Upper lobe of left lung (tissue), 6 donors: ENCODE results near the gene ZNF365. TPM values are rescaled to one million over a fixed set of nuclear protein-coding genes. Genes with fewer than 3 reads are reported as not detected.
A peak's percentile ranks its signal among the peaks of the same experiment; 100 is the strongest.

Experiments
- ATAC-seq, 2 donors: fragments of 200-7000 bp; cut with Tn5 transposase; one replicate each; pipeline ENCODE4 v1.9.1; 2022; ENCODE audit warnings: mild to moderate bottlenecking in 2 of 2, moderate library complexity in 2 of 2; ENCODE audit not compliant: low FRiP score in 2 of 2
- DNase-seq, 2 donors: peaks; one replicate each; pipeline ENCODE4 v3.0.0-alpha.2; 2019 to 2020
- H3K27ac ChIP-seq, 4 donors: fragments of 200-600 bp; sonication (generic); one replicate each; pipeline ENCODE4 v1.5.1; 2016 to 2019
- H3K27me3 ChIP-seq, 4 donors: fragments of 200-600 bp; sonication (generic); one replicate each; pipeline ENCODE4 v1.5.1; 2017 to 2019
- H3K36me3 ChIP-seq, 4 donors: fragments of 200-600 bp; sonication (generic); one replicate each; pipeline ENCODE4 v1.5.1; 2016 to 2019
- H3K4me1 ChIP-seq, 4 donors: fragments of 200-600 bp; sonication (generic); one replicate each; pipeline ENCODE4 v1.5.1; 2018 to 2019
- H3K4me3 ChIP-seq, 4 donors: fragments of 200-600 bp; sonication (generic); one replicate each; pipeline ENCODE4 v1.5.1; 2017 to 2019; ENCODE audit warnings: mild to moderate bottlenecking in 2 of 4, moderate library complexity in 1 of 4
- H3K9me3 ChIP-seq, 4 donors: fragments of 200-600 bp; sonication (generic); one replicate each; pipeline ENCODE4 v1.5.1; 2018 to 2019
- EP300 ChIP-seq, 4 donors: sonication (generic); formaldehyde crosslinking; IDR thresholded peaks; one replicate each; pipeline ENCODE4 v1.5.1; 2017; ENCODE audit warnings: antibody characterized with exemption in 4 of 4, control low read depth in 2 of 4
- POLR2A ChIP-seq, 4 donors: fragments of 450-650 bp; IDR thresholded peaks; one replicate each; pipeline ENCODE4 v1.5.1; 2016 to 2017; ENCODE audit warnings: antibody characterized with exemption in 4 of 4, mild to moderate bottlenecking in 2 of 4
- POLR2AphosphoS5 ChIP-seq, 2 donors: sonication (generic); formaldehyde crosslinking; IDR thresholded peaks; one replicate each; pipeline ENCODE4 v1.5.1; 2017; ENCODE audit warnings: antibody characterized with exemption in 2 of 2
- WGBS, 2 donors: methylation state at CpG; one replicate each; pipeline ENCODE4 v1.1.5; 2017 to 2018; 5-methylcytosine and 5-hydroxymethylcytosine counted together
- total RNA-seq, 6 donors: library from RNA; depleted of rRNA in 4 of 6; stranded (reverse); fragments of >200 nt in 4 of 6; gene quantifications; one replicate each; pipeline versions ENCODE4 v1.1.0 to v1.2.1, GENCODE V29; 2016 to 2021
- TF ChIP-seq, protein P1 (sequence below), 6 experiments: fragments of 450-650 bp in 4 of 6; fragments of 200-600 bp in 2 of 6; sonication (generic) in 2 of 6; IDR thresholded peaks; one replicate each; pipeline ENCODE4 v1.5.1; 2016 to 2019; ENCODE audit warnings: antibody characterized with exemption in 6 of 6
- donor health status: DM: no; HTN: no; CAD: no; lungs with moderate emphysema.
- donor health status: DM: no; HTN: yes; CAD: no; lungs with severe emphysema.

Gene ZNF365
- total RNA-seq, 6 donors from 2014 or later: 1.0 to 6.3 (median 1.7) TPM

DNA sequence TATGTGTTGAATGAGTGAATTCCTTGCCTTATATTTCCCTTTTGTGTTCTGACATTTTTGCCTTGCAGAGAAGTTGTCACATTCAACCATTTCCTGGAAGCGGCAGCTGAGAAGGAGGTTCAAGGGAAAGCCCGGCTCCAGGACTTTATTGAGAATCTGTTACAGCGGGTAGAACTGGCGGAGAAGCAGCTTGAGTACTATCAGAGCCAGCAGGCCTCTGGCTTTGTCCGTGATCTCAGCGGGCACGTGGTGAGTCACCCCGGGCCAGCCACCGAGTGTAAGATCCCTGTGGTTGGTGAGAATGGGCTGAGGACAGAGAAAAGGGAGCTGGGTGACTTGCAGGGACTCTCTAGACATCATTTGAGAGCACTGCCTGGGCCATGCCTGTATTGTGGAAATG is 14.2 kb downstream of the ZNF365 start:
- H3K36me3 ChIP-seq: no peaks in the 10 kb centered on the region
- H3K27me3 ChIP-seq: no peaks in the 10 kb centered on the region
- H3K4me3 ChIP-seq: no peak overlapping the region
- no peaks in the 10 kb centered on the region for H3K9me3 ChIP-seq
- ATAC-seq: no peak
- TF ChIP-seq POLR2AphosphoS5 (IDR thresholded peaks at IDR 0.05) (no peak), EP300 (IDR thresholded peaks at IDR 0.05) (no peak), POLR2A (IDR thresholded peaks at IDR 0.05) (no peak)
- TF ChIP-seq, protein P1, sequence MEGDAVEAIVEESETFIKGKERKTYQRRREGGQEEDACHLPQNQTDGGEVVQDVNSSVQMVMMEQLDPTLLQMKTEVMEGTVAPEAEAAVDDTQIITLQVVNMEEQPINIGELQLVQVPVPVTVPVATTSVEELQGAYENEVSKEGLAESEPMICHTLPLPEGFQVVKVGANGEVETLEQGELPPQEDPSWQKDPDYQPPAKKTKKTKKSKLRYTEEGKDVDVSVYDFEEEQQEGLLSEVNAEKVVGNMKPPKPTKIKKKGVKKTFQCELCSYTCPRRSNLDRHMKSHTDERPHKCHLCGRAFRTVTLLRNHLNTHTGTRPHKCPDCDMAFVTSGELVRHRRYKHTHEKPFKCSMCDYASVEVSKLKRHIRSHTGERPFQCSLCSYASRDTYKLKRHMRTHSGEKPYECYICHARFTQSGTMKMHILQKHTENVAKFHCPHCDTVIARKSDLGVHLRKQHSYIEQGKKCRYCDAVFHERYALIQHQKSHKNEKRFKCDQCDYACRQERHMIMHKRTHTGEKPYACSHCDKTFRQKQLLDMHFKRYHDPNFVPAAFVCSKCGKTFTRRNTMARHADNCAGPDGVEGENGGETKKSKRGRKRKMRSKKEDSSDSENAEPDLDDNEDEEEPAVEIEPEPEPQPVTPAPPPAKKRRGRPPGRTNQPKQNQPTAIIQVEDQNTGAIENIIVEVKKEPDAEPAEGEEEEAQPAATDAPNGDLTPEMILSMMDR (IDR thresholded peaks at IDR 0.05): no peak
- H3K27ac ChIP-seq: no peak overlapping the region
- H3K4me1 ChIP-seq: no peaks in the 10 kb centered on the region
- WGBS, 2 donors: 83 to 89% methylated on average over 9 of the region's 9 CpGs
- peak in 1 of 2 donors; percentile 36 for DNase-seq

DNA sequence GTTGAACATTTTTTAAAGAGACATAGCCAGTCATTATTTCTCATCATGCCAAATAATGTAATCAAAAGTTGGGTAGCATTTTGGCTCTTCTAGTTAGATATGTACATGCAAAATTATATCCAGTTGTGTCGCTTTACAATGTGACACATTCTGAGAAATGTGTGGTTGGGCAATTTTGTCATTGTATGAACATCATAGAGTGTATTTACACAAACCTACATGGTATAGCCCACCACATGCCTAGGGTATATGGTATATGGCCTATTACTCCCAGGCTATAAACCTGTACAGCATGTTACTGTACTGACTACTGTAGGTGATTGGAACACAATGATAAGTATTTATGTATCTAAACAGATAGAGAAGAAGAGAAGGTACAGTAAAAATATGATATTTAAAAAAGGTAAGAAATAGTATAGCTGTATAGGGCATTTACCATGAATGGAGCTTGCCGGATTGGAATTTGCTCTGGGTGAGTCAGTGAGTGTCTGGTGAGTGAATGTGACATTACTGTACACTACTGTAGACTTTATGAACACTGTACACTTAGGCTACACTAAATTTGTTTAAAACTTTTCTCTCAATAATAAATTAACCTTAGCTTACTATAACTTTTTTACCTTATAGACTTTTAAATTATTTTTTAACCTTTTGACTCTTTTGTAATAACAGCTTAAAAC is 16.5 kb downstream of the ZNF365 start:
- WGBS, 2 donors: 90 to 97% methylated on average over 2 of the region's 2 CpGs

DNA sequence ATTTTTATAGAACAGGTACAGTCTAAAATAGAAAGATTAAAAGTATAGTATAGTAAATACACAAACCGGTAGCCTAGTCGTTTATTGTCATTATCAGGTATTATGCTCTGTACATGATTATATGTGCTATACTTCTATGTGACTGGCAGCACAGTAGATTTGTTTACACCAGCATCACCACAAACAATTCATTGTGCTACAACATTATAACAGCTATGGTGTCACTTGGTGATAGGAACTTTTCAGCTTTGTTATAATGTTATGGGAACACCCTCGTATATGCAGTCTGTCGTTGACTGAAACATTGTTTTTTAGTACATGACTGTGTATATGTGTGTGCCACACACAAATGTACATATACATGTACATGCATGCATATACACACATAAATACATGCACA is 19.1 kb downstream of the ZNF365 start:
- Histone ChIP-seq H3K27me3 (no peaks in the 10 kb centered on the region), H3K4me3 (no peak overlapping the region), H3K36me3 (no peaks in the 10 kb centered on the region), H3K27ac (no peak overlapping the region), H3K9me3 (no peaks in the 10 kb centered on the region), H3K4me1 (no peaks in the 10 kb centered on the region)
- TF ChIP-seq POLR2A (IDR thresholded peaks at IDR 0.05): no peak
- no peak for TF ChIP-seq EP300 (IDR thresholded peaks at IDR 0.05)
- no peak for TF ChIP-seq POLR2AphosphoS5 (IDR thresholded peaks at IDR 0.05)
- TF ChIP-seq, protein P1 (IDR thresholded peaks at IDR 0.05): no peak
- no peak for ATAC-seq
- DNase-seq: no peak
- WGBS, 2 donors: 89 to 91% methylated on average over 4 of the region's 4 CpGs

More for the DNA sequence above, 16.5 kb downstream of the ZNF365 start:
- no peak overlapping the region for H3K4me3 ChIP-seq
- H3K27ac ChIP-seq: no peak overlapping the region
- no peaks in the 10 kb centered on the region for H3K27me3 ChIP-seq
- no peaks in the 10 kb centered on the region for H3K4me1 ChIP-seq
- H3K9me3 ChIP-seq: no peaks in the 10 kb centered on the region
- no peaks in the 10 kb centered on the region for H3K36me3 ChIP-seq
- no peak for ATAC-seq
- no peak for TF ChIP-seq POLR2AphosphoS5 (IDR thresholded peaks at IDR 0.05)
- DNase-seq: no peak

DNA sequence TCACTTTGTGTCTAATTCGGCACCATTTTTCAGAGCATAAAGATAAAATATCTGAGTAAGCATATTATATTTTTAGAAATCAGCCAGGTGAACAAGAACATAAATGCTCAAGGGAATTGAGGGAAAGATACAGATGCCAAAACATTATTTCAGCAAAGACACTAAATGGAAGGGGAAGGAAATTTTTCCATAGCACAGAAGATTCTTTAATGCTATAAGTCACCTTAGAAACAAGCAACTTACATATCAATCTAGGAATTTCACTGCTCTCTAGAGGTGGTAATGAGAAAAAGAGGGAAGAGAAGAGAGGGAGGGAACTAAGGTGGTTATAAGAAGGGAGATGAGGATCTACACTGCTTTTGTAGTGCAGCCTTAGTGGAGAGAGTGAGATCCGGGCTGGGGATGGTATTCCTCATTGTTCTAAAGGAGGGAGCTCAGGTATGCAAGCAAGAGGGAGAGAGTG is 20.4 kb downstream of the ZNF365 start:
- H3K9me3 ChIP-seq: no peaks in the 10 kb centered on the region
- no peak overlapping the region for H3K4me3 ChIP-seq
- no peaks in the 10 kb centered on the region for H3K4me1 ChIP-seq
- WGBS, 2 donors: 51 to 65% methylated on average over 2 of the region's 2 CpGs
- H3K36me3 ChIP-seq: no peaks in the 10 kb centered on the region
- no peak for ATAC-seq
- no peak for TF ChIP-seq EP300 (IDR thresholded peaks at IDR 0.05)
- no peak for TF ChIP-seq POLR2AphosphoS5 (IDR thresholded peaks at IDR 0.05)
- TF ChIP-seq, protein P1 (IDR thresholded peaks at IDR 0.05): no peak
- no peak for TF ChIP-seq POLR2A (IDR thresholded peaks at IDR 0.05)
- DNase-seq: no peak
- no peaks in the 10 kb centered on the region for H3K27me3 ChIP-seq
- H3K27ac ChIP-seq: no peak overlapping the region

DNA sequence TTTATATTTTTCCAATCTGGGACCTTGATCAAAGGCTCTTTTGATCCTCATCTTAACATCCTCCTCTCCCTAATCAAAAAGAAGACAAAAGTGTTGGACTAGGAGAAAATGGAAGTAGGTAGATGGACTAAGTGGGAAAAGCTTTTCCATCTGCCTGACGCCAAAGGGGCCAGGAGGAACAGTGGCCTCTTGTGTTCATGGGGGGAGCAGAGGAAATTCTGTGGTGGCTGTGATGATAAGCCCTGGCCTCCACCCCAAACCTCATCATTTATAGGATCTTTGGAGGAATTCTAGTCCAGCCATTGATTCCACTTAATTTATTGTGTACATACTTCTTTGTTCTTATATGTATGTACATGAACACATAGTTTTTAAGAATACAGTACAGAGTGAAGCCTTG is 21.7 kb downstream of the ZNF365 start:
- no peak overlapping the region for H3K27ac ChIP-seq
- TF ChIP-seq POLR2AphosphoS5 (IDR thresholded peaks at IDR 0.05) (no peak), POLR2A (IDR thresholded peaks at IDR 0.05) (no peak), EP300 (IDR thresholded peaks at IDR 0.05) (no peak)
- TF ChIP-seq, protein P1 (IDR thresholded peaks at IDR 0.05): no peak
- no peaks in the 10 kb centered on the region for H3K9me3 ChIP-seq
- H3K4me1 ChIP-seq: no peaks in the 10 kb centered on the region
- H3K4me3 ChIP-seq: no peak overlapping the region
- no peak for ATAC-seq
- DNase-seq: no peak
- H3K27me3 ChIP-seq: no peaks in the 10 kb centered on the region
- no peaks in the 10 kb centered on the region for H3K36me3 ChIP-seq
- 75 to 87% methylated on average over 1 of the region's 1 CpG for WGBS, 2 donors
